ENCODE results near the gene ADAMTS15.

The ADAMTS15 gene

DNA sequence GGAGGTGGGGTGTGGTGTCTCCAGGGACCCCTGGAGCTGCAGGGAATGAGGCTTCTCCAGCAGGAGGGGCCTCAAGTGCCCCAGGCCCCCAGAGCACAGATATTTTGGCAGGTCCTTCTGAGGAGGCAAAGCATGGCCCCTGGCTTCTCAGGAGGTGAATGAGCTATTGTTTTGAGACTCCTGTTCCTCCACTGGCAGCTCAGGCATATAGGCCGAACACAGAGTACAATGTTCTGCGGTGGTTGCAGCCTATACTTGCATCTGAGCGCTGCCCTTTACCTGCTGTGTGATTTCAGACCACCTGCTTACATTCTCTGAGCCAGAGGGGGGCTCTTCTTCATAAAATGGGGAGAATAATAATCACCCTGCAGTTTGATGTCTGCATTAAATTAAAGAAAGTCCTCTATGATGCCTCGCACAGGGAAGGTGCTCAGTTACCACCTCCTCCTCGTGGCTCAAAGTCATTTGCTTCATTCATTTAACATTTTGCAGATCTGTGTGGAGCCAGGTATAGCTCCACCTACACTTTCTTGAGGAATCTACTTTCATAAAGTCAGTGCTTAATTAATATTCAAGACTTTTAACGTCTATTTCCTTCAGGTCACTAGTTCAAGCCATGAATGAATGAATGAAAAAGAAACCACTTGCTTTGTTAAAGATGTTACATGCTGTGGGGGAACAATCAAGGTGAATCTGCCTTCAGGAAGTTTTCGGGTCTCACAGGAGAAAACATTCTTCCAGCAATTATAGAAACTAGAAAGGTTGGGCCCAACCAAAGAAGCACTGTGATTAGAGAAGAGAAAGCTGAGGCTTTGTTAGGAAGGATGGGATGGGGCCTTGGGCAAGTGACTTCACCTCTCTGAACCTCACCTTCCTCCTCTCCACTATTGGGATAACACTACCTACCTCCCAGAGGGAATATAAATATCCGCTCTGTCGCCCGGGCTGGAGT is 68.4 kb downstream of the ADAMTS15 start:
- in situ Hi-C loops (cut with MboI; ENCODE audit: low pct_unique_long_range_greater_than_20kb, low sequenced_read_pairs): no loop called here
- no peak for DNase-seq

GRCh38 chr11:130518164-130518680 is 69.8 kb downstream of the ADAMTS15 start:
- in situ Hi-C loops (cut with MboI; ENCODE audit: low pct_unique_long_range_greater_than_20kb, low sequenced_read_pairs): no loop called here

DNA sequence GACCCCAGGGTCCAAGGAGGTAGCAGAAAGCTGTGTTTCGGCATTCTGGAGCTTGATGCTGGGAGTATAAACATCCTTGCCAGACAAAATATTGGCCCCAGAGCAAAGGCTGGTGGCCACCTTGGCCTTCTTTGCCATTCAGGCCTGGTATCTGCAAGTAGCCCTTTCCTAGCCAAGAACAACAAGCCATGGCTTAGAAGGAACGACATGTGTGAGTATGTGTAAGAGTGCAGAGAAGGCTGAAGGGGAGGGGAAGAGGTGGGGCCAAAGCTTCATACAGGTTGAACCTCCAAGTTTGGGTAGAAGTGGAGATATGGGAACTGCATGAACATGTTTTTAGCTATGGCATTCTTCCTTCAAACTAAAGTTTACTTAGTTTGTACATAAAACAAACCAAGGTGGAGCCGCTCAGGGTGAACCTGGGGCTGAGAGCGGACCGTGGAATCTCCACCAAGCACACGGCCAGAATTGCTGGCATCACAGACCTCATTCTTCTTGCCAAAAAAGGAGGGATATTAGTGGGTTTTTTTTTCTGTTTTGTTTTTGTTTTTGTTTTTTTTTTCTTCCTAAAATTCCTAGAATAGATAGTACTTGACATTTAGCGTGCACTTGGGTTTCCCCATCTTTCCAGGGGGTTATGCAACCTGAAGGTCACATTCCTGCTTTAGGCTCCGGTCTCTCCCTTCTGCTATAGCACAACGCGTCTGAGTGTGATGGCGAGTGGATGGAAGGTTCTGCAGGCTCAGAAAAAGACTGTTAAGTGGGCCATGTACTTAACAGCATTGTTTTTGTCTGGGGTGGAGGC is 70.9 kb downstream of the ADAMTS15 start:
- in situ Hi-C loops (cut with MboI; ENCODE audit: low pct_unique_long_range_greater_than_20kb, low sequenced_read_pairs): no loop called here
- no peak for DNase-seq

More at GRCh38 chr11:130518164-130518680, 69.8 kb downstream of the ADAMTS15 start:
- no peak for DNase-seq

- in situ Hi-C loops (cut with MboI; ENCODE audit: low pct_unique_long_range_greater_than_20kb, low sequenced_read_pairs): no loop called here
- DNase-seq: no peak
Observed at GRCh38 chr11:130520271-130520671, 71.8 kb downstream of the ADAMTS15 start.

- no peak for DNase-seq
- in situ Hi-C loops (cut with MboI; ENCODE audit: low pct_unique_long_range_greater_than_20kb, low sequenced_read_pairs): no loop called here
Observed at GRCh38 chr11:130522284-130522961, 74.0 kb downstream of the ADAMTS15 start.

- in situ Hi-C loops (cut with MboI; ENCODE audit: low pct_unique_long_range_greater_than_20kb, low sequenced_read_pairs): no loop called here
- DNase-seq: no peak
Observed at GRCh38 chr11:130523166-130523565, 74.7 kb downstream of the ADAMTS15 start.

DNA sequence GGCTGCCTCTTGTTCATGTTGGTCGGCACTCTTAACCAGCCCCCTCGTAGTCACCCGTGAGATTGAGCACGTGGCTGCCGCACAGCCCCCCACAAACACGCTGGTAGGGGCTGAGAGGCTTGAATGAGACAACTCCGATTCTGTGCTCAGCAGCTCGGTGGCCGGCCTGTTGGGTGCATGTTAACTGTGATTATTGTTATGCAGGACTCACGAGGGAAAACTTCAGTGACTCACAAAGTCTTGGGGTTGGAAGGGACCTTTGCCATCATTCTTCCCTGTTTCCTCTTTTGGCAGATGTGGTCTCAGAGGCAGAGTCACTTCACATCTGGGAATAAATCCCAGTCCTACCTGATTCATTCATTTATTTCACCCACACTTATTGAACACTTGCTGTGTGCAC is 75.2 kb downstream of the ADAMTS15 start:
- no peak for DNase-seq
- in situ Hi-C loops (cut with MboI; ENCODE audit: low pct_unique_long_range_greater_than_20kb, low sequenced_read_pairs): no loop called here

DNA sequence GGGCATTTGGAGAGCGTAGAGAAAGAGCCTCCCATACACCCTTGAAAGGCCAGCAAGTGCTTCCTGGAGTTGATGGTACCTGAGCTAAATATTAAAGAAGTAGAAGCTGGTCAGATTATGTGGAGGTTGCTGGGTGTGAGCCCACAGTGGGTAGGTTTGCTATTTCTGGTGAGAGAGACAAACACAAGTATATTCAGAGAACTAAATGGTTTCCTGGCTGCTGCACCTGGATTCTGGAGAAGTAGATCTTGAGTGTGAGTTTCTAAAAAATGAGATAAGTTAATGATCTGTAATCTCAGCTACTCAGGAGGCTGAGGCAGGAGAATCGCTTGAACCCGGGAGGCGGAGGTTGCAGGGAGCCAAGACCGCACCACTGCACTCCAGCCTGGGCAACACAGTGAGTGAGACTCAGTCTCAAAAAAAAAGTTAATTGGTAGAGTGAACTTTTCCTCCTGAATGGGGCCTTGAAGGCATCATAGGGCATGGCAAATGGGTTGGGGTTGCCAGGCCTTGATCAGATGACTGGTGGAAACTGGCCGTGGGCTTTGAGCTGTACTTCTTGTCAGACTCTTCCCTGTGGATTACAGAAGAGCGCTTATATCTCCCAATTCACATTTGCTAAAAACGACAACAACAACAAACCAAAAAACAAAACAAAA is 75.8 kb downstream of the ADAMTS15 start:
- in situ Hi-C loops (cut with MboI; ENCODE audit: low pct_unique_long_range_greater_than_20kb, low sequenced_read_pairs): no loop called here
- DNase-seq: no peak

GRCh38 chr11:130525307-130525706 is 76.9 kb downstream of the ADAMTS15 start:
- no peak for DNase-seq
- in situ Hi-C loops (cut with MboI; ENCODE audit: low pct_unique_long_range_greater_than_20kb, low sequenced_read_pairs): no loop called here
